Activated CD8-positive, alpha-beta T cell treated with anti-CD3 and anti-CD28 coated beads for 36 hours (primary cell): ENCODE measurements around the gene ZBP1. TPM values are rescaled to one million over a fixed set of nuclear protein-coding genes. Genes with fewer than 3 reads are reported as not detected.

Source experiments
- ATAC-seq: fragments of 200-7000 bp; cut with Tn5 transposase; one replicate; pipeline ENCODE4 v1.10.0; 2021; ENCODE audit warnings: mild to moderate bottlenecking, moderate library complexity
- CTCF ChIA-PET: fragments of 350-600 bp; sonication (Branson Sonifier 250); formaldehyde crosslinking; loops from one replicate; lab custom pipeline; 2021; ENCODE audit warnings: antibody characterized with exemption; lab: Charles Lee
- POLR2A ChIA-PET: fragments of 350-600 bp; sonication (Branson Sonifier 250); formaldehyde crosslinking; loops from one replicate; lab custom pipeline; 2021; ENCODE audit warnings: antibody characterized with exemption; lab: Charles Lee
- DNase-seq: peaks from one replicate; pipeline ENCODE4 v3.0.0-alpha.2; 2020
- H3K27ac Mint-ChIP-seq: one replicate; pipeline ENCODE4 v1.8.0; 2021; ENCODE audit warnings: mild to moderate bottlenecking, mixed read lengths
- H3K27me3 Mint-ChIP-seq: one replicate; pipeline ENCODE4 v1.8.0; 2021; ENCODE audit warnings: mixed read lengths
- H3K36me3 Mint-ChIP-seq: one replicate; pipeline ENCODE4 v1.8.0; 2021; ENCODE audit warnings: low read depth, mixed read lengths
- H3K4me1 Mint-ChIP-seq: one replicate; pipeline ENCODE4 v1.8.0; 2021; ENCODE audit warnings: low read depth, mixed read lengths
- H3K4me3 Mint-ChIP-seq: one replicate; pipeline ENCODE4 v1.8.0; 2021; ENCODE audit warnings: mild to moderate bottlenecking, moderate library complexity, mixed read lengths
- H3K9me3 Mint-ChIP-seq: one replicate; pipeline ENCODE4 v1.8.0; 2021; ENCODE audit warnings: mixed read lengths
- CTCF ChIP-seq: fragments of 200-600 bp; IDR thresholded peaks from one replicate; pipeline ENCODE4 v1.8.0; 2022; ENCODE audit warnings: antibody characterized with exemption, mild to moderate bottlenecking
- intact Hi-C: fragments of 100-400 bp; cut with micrococcal nuclease; formaldehyde crosslinking; loops from one replicate; pipeline ENCODE4 v1.10.0; 2022
- total RNA-seq, 2 experiments: library from RNA; stranded (reverse); gene quantifications; one replicate each; pipeline ENCODE4 v1.2.3, GENCODE V29; 2021

The ZBP1 gene
- total RNA-seq, 2 experiments from 2014 or later: 0.11 to 0.56 TPM

- H3K4me1 Mint-ChIP-seq: peaks cover 4% of the 10 kb centered on the region
- intact Hi-C loops: loop anchor here (10.0 kb wide), 1 partner anchor 45 kb away; no protein-coding TSS in a partner anchor
- H3K27me3 Mint-ChIP-seq: no peaks in the 10 kb centered on the region
- DNase-seq (no peak), ATAC-seq (no peak)
- H3K9me3 Mint-ChIP-seq: peaks cover 2% of the 10 kb centered on the region
- H3K27ac Mint-ChIP-seq: no peak overlapping the region
- POLR2A ChIA-PET: interaction anchor here (0.7 kb wide), 1 partner anchor 23 kb away, joined by 3 read pairs; no protein-coding TSS in a partner anchor
- CTCF ChIA-PET: interaction anchor here (2.0 kb wide), 1 partner anchor 531 kb away, joined by 7 read pairs; no protein-coding TSS in a partner anchor
- TF ChIP-seq CTCF: no peak
- no peak overlapping the region for H3K4me3 Mint-ChIP-seq
- no peaks in the 10 kb centered on the region for H3K36me3 Mint-ChIP-seq
These were observed 30.0 kb upstream of the ZBP1 start for GRCh38 chr20:57650266-57650665.

GRCh38 chr20:57649617-57650015 is 29.4 kb upstream of the ZBP1 start:
- H3K27me3 Mint-ChIP-seq: no peaks in the 10 kb centered on the region
- no peaks in the 10 kb centered on the region for H3K36me3 Mint-ChIP-seq
- H3K27ac Mint-ChIP-seq: no peak overlapping the region
- no peak for ATAC-seq
- peaks cover 3% of the 10 kb centered on the region for H3K4me1 Mint-ChIP-seq
- H3K4me3 Mint-ChIP-seq: no peak overlapping the region
- ChIA-PET CTCF (interaction anchor here (2.0 kb wide), 1 partner anchor 531 kb away, joined by 7 read pairs; no protein-coding TSS in a partner anchor), POLR2A (no interaction called here)
- TF ChIP-seq CTCF: no peak
- intact Hi-C loops: loop anchor here (10.0 kb wide), 1 partner anchor 45 kb away; no protein-coding TSS in a partner anchor
- H3K9me3 Mint-ChIP-seq: peaks cover 3% of the 10 kb centered on the region
- no peak for DNase-seq

- POLR2A ChIA-PET: no interaction called here
- TF ChIP-seq CTCF: no peak
- Mint-ChIP-seq H3K4me3 (no peak overlapping the region), H3K27me3 (no peaks in the 10 kb centered on the region), H3K36me3 (no peaks in the 10 kb centered on the region), H3K4me1 (no peaks in the 10 kb centered on the region), H3K27ac (no peak overlapping the region), H3K9me3 (peaks cover 7% of the 10 kb centered on the region)
- ATAC-seq (no peak), DNase-seq (no peak)
- CTCF ChIA-PET: interaction anchor here (1.0 to 2.0 kb wide), 2 partner anchors 438 to 532 kb away, joined by 3 to 7 read pairs; no protein-coding TSS in a partner anchor
- intact Hi-C loops: no loop called here
These were observed 28.8 kb upstream of the ZBP1 start for GRCh38 chr20:57648878-57649616.

GRCh38 chr20:57647933-57648785 is 27.9 kb upstream of the ZBP1 start:
- no peak for ATAC-seq
- Mint-ChIP-seq H3K27ac (no peak overlapping the region), H3K9me3 (peaks cover 10% of the 10 kb centered on the region), H3K4me3 (no peak overlapping the region), H3K27me3 (no peaks in the 10 kb centered on the region), H3K4me1 (no peaks in the 10 kb centered on the region), H3K36me3 (no peaks in the 10 kb centered on the region)
- no peak for TF ChIP-seq CTCF
- ChIA-PET POLR2A (no interaction called here), CTCF (interaction anchor here (1.0 to 1.3 kb wide), 2 partner anchors 25 to 439 kb away, joined by 3 read pairs; no protein-coding TSS in a partner anchor)
- intact Hi-C loops: no loop called here
- no peak for DNase-seq
